C4-2B (cell line): Measurements from ENCODE around the gene CARM1.

ENCODE experiments used
- H3K27ac ChIP-seq: fragments of 450-650 bp; 2 replicates; pipeline ENCODE4 v1.5.1; 2017
- ZFX ChIP-seq: fragments of 450-650 bp; IDR thresholded peaks from 2 replicates; pipeline ENCODE4 v1.6.1; 2017
- TF ChIP-seq, protein P1 (sequence below): fragments of 450-650 bp; conservative IDR thresholded peaks from 2 replicates; pipeline ENCODE4 v1.5.1; 2017; ENCODE audit warnings: mild to moderate bottlenecking

Gene CARM1

DNA sequence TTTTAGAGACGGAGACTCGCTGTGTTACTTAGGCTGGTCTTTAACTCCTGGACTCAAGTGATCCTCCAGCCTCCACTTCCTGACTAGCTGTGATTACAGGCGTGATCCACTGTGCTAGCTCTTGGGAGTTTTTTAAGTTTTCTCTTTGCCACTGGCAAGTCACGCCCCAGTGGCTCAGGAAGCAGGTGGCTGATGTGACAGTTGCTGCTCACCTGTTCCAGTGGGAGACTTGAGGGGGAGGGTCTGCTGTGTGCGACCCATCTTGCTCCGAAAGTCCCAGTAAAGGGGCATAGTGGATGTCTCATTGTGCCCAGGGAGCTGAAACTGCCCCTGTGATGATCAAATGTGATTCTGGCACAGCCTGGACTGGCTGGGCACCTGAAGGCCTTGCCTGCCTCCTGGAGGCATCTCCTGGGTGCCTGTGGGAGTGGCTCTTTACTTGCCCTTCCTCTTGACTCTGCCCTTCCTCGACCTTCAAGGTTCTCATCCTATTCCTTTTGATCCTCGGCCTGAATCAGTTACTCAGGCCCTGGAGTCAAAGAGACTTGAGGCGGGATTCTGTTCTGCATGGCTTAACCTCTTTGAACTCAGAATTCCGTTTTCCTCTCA, 97.3 kb downstream of the CARM1 start:
- H3K27ac ChIP-seq, result no peak overlapping the region
- TF ChIP-seq, protein P1, sequence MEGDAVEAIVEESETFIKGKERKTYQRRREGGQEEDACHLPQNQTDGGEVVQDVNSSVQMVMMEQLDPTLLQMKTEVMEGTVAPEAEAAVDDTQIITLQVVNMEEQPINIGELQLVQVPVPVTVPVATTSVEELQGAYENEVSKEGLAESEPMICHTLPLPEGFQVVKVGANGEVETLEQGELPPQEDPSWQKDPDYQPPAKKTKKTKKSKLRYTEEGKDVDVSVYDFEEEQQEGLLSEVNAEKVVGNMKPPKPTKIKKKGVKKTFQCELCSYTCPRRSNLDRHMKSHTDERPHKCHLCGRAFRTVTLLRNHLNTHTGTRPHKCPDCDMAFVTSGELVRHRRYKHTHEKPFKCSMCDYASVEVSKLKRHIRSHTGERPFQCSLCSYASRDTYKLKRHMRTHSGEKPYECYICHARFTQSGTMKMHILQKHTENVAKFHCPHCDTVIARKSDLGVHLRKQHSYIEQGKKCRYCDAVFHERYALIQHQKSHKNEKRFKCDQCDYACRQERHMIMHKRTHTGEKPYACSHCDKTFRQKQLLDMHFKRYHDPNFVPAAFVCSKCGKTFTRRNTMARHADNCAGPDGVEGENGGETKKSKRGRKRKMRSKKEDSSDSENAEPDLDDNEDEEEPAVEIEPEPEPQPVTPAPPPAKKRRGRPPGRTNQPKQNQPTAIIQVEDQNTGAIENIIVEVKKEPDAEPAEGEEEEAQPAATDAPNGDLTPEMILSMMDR, result no peak
- no peak for TF ChIP-seq ZFX

DNA sequence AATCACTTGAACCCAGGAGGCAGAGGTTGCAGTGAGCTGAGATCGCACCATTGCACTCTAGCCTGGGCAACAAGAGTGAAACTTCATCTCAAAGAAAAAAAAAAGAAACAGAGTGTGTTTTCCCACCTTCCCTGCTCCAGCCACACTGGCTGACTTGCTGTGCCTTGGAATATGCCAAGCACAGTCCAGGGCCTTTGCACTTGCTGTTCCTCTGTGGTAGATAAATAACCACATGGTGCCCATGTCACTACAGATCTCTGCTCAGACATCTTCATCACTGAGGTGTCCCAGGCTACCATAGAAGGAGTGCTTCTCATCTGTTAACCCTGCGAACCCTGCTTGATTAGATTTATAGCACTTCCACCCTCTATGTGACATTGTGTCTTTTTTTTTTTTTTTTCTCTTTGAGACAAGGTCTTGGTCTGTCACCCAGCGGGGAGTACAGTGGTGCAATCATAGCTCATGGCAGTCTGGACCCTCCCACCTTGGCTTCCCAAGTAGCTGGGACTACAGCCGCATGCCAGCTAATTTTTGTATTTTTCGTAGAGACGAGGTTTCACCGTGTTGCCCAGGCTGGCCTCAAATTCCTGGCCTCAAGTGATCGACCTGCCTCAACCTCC, 99.9 kb downstream of the CARM1 start:
- no peak for TF ChIP-seq ZFX
- TF ChIP-seq, protein P1, result no peak
- no peak overlapping the region for H3K27ac ChIP-seq
